GM12874 (cell line): ENCODE results near the gene FAM78B.

Experiments
- CTCF ChIP-seq: IDR thresholded peaks from 2 replicates; pipeline ENCODE4 v1.5.1; 2011; ENCODE audit warnings: low read depth, mild to moderate bottlenecking, control low read depth, low read length, moderate library complexity; ENCODE audit not compliant: insufficient read depth

FAM78B gene

GRCh38 chr1:166069390-166069789, 97.4 kb downstream of the FAM78B start:
- TF ChIP-seq CTCF: no peak

GRCh38 chr1:166066107-166066506, 100.7 kb downstream of the FAM78B start:
- no peak for TF ChIP-seq CTCF

- TF ChIP-seq CTCF: no peak
Observed at GRCh38 chr1:166064951-166065350, 101.8 kb downstream of the FAM78B start.

GRCh38 chr1:166064313-166064926, 102.4 kb downstream of the FAM78B start:
- TF ChIP-seq CTCF: no peak

- TF ChIP-seq CTCF: no peak
Observed at GRCh38 chr1:166063701-166064100, 103.1 kb downstream of the FAM78B start.

- no peak for TF ChIP-seq CTCF
Observed at GRCh38 chr1:166062421-166063070, 104.3 kb downstream of the FAM78B start.

- TF ChIP-seq CTCF: no peak
Observed at GRCh38 chr1:166057650-166058049, 109.2 kb downstream of the FAM78B start.
